ENCODE data around the gene ARRB1. TPM values are rescaled to one million over a fixed set of nuclear protein-coding genes. Genes with fewer than 3 reads are reported as not detected.

Gene ARRB1
- total RNA-seq: 10 to 100 TPM; 15.7 to 44.7 (median 27.7) TPM

DNA sequence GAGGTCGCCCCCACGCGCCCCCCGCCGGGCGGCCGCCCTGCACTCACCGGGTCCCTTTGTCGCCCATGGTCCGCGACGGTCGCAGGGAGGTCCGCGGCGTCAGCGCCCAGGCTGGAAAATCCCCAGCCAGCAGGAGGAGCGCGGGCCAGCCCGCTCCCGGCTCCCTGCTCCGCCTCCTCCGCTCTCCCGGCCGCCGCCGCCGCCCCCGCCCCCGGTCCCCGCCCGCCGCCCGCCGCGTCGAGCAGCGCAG, at the start of gene ARRB1:
ARRB1 (minus strand) TSS at position 121 of the 250 bp plus-strand sequence; CDS start at position 67, 54 bp downstream.
- H3K4me1 ChIP-seq: peaks cover 10 to 48% of the 10 kb centered on the region in 2 donors
- no CpG with 5 or more reads among the region's 38 CpGs for WGBS, 2 donors

GRCh38 chr11:75400146-75400865, 48.8 kb upstream of the ARRB1 start:
- intact Hi-C loops (cut with DNase I): no loop called here
- peaks cover 37 to 39% of the 10 kb centered on the region in 2 donors for H3K36me3 ChIP-seq
- peak overlapping the region; percentile 45 to 49 (median 46) for H3K4me3 ChIP-seq (replicated peaks in 1 of 3)
- WGBS, 2 donors: 17 to 21% methylated on average over 11 of the region's 11 CpGs
- peak overlapping the region; percentile 81 to 93 (median 93) for H3K27ac ChIP-seq
- TF ChIP-seq, protein P1, sequence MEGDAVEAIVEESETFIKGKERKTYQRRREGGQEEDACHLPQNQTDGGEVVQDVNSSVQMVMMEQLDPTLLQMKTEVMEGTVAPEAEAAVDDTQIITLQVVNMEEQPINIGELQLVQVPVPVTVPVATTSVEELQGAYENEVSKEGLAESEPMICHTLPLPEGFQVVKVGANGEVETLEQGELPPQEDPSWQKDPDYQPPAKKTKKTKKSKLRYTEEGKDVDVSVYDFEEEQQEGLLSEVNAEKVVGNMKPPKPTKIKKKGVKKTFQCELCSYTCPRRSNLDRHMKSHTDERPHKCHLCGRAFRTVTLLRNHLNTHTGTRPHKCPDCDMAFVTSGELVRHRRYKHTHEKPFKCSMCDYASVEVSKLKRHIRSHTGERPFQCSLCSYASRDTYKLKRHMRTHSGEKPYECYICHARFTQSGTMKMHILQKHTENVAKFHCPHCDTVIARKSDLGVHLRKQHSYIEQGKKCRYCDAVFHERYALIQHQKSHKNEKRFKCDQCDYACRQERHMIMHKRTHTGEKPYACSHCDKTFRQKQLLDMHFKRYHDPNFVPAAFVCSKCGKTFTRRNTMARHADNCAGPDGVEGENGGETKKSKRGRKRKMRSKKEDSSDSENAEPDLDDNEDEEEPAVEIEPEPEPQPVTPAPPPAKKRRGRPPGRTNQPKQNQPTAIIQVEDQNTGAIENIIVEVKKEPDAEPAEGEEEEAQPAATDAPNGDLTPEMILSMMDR (IDR thresholded peaks at IDR 0.05): no peak
- no peak for TF ChIP-seq POLR2A (IDR thresholded peaks at IDR 0.05)
- H3K4me1 ChIP-seq: peaks cover 8 to 23% of the 10 kb centered on the region in 2 donors
- DNase-seq: no peak
- H3K27me3 ChIP-seq: no peaks in the 10 kb centered on the region
- H3K9me3 ChIP-seq: no peaks in the 10 kb centered on the region

More for the DNA sequence above, at the start of gene ARRB1:
- Histone ChIP-seq H3K27ac (peak within 1 kb of the TSS; percentile 66 to 88 (median 78)), H3K27me3 (no peaks in the 10 kb centered on the region), H3K9me3 (no peaks in the 10 kb centered on the region), H3K36me3 (no peaks in the 10 kb centered on the region), H3K4me3 (replicated peaks in 1 of 3) (peak within 1 kb of the TSS; percentile 24 to 63 (median 58))
- TF ChIP-seq POLR2A (IDR thresholded peaks at IDR 0.05): no peak
- TF ChIP-seq, protein P1 (IDR thresholded peaks at IDR 0.05): peak in 1 of 6 experiments; percentile 13
- intact Hi-C loops (cut with DNase I): no loop called here
- DNase-seq: peak in 1 of 2 donors; percentile 42

- H3K27me3 ChIP-seq: no peaks in the 10 kb centered on the region
- no peaks in the 10 kb centered on the region for H3K9me3 ChIP-seq
- peak within 1 kb of the TSS; percentile 45 to 49 (median 46) for H3K4me3 ChIP-seq (replicated peaks in 1 of 3)
- peaks cover 30 to 32% of the 10 kb centered on the region in 2 donors for H3K36me3 ChIP-seq
- peak within 1 kb of the TSS; percentile 81 to 93 (median 93) for H3K27ac ChIP-seq
- intact Hi-C loops (cut with DNase I): loop anchor here (5.0 kb wide), 1 partner anchor 128 kb away; the partner anchor contains the start of gene GDPD5
- TF ChIP-seq, protein P1 (IDR thresholded peaks at IDR 0.05): peak in 1 of 6 experiments; percentile 21
- TF ChIP-seq POLR2A (IDR thresholded peaks at IDR 0.05): peak in 1 of 2 donors; percentile 94
- peaks cover 8 to 23% of the 10 kb centered on the region in 2 donors for H3K4me1 ChIP-seq
- peak; percentile 93 to 94 for DNase-seq
- WGBS, 2 donors: 0% methylated on average over 52 to 54 of the region's 55 CpGs
Measured at GRCh38 chr11:75399344-75400145, 48.1 kb upstream of the ARRB1 start, which contains the start of gene RPS3. TSS of gene RPS3 (plus strand) at chr11:75399518. CDS start at chr11:75399548, 30 bp downstream.

DNA sequence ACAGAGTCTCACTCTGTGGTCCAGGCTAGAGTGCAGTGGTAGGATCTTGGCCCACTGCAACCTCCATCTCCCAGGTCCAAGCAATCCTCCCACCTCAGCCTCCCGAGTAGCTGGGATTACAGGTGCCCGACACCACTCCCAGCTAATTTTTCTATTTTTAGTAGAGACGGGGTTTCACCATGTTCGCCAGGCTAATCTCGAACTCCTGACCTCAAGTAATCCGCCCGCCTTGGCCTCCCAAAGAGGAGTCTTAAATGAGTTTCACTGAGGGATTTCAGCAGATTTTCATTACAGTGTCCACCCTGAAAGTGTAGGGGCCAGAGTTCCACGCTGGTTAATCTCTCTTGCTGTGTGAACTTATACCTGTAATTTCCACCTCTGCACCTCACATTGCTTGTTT, 47.4 kb upstream of the ARRB1 start:
- H3K36me3 ChIP-seq: peaks cover 24 to 25% of the 10 kb centered on the region in 2 donors
- DNase-seq: no peak
- H3K4me1 ChIP-seq: peaks cover 8 to 23% of the 10 kb centered on the region in 2 donors
- 83 to 85% methylated on average over 8 of the region's 8 CpGs for WGBS, 2 donors
- TF ChIP-seq, protein P1 (IDR thresholded peaks at IDR 0.05): no peak
- TF ChIP-seq POLR2A (IDR thresholded peaks at IDR 0.05): no peak
- intact Hi-C loops (cut with DNase I): loop anchor here (5.0 kb wide), 1 partner anchor 128 kb away; the partner anchor contains the start of gene GDPD5
- no peak overlapping the region for H3K4me3 ChIP-seq (replicated peaks in 1 of 3)
- no peak overlapping the region for H3K27ac ChIP-seq
- H3K27me3 ChIP-seq: no peaks in the 10 kb centered on the region
- H3K9me3 ChIP-seq: no peaks in the 10 kb centered on the region

Measured in thyroid gland (tissue), 4 donors.